GM12878 (cell line): ENCODE results near the gene TOPAZ1. TPM values are rescaled to one million over a fixed set of nuclear protein-coding genes. Genes with fewer than 3 reads are reported as not detected.

Experiments
- ATAC-seq: fragments of 200-7000 bp; cut with Tn5 transposase; 3 replicates; pipeline ENCODE4 v1.9.1; 2020; ENCODE audit warnings: mild to moderate bottlenecking, moderate library complexity
- BruUV-seq: library from RNA; stranded (reverse); fragments of 400-500 nt; replicated peaks from 2 replicates; lab custom pipeline; 2021; lab: Mats Ljungman, UMichigan
- CTCF ChIA-PET: fragments of 300-600 bp; sonication (Branson Sonifier 250); formaldehyde crosslinking; extraction: SDS; loops from one replicate; lab custom pipeline; 2021; ENCODE audit warnings: inconsistent platforms; lab: Yijun Ruan, JAX
- POLR2A ChIA-PET: fragments of 350-600 bp; formaldehyde crosslinking; extraction: SDS; loops from one replicate; lab custom pipeline; 2021; ENCODE audit warnings: inconsistent platforms; lab: Charles Lee
- RAD21 ChIA-PET: fragments of 300-600 bp; sonication (Branson Sonifier 250); formaldehyde crosslinking; loops from one replicate; lab custom pipeline; 2023; ENCODE audit warnings: antibody characterized with exemption; ENCODE audit not compliant: unreplicated experiment; lab: Charles Lee
- SMC1A ChIA-PET: fragments of 300-600 bp; sonication (Branson Sonifier 250); formaldehyde crosslinking; loops from one replicate; lab custom pipeline; 2023; ENCODE audit not compliant: unreplicated experiment, uncharacterized antibody; lab: Charles Lee
- DNase-seq: peaks from one replicate; pipeline ENCODE4 v3.0.0-alpha.2; 2011; ENCODE audit warnings: low read depth, low spot score
- FAIRE-seq: peaks from 3 replicates; lab custom pipeline; 2011; peaks lifted over from hg19 to GRCh38; lab: Jason Lieb, UNC
- H2AFZ ChIP-seq: 2 replicates; pipeline ENCODE4 v1.6.0; 2011; ENCODE audit warnings: low read depth, low read length, control low read depth; ENCODE audit not compliant: control insufficient read depth
- H3K27ac ChIP-seq: 2 replicates; pipeline ENCODE4 v1.5.1; 2011; ENCODE audit warnings: control low read depth; ENCODE audit not compliant: control insufficient read depth, insufficient read depth
- H3K27me3 ChIP-seq, 2 experiments: replicated peaks in 1 of 2; 2 replicates each; pipeline versions ENCODE4 v1.6.0 to v1.6.1; 2011; ENCODE audit warnings: low read length in 1 of 2; ENCODE audit not compliant: control insufficient read depth in 2 of 2, insufficient read depth in 2 of 2
- H3K36me3 ChIP-seq, 2 experiments: 2 replicates each; pipeline ENCODE4 v1.5.1; 2011; ENCODE audit warnings: low read length in 1 of 2; ENCODE audit not compliant: control insufficient read depth in 2 of 2, insufficient read depth in 2 of 2
- H3K4me1 ChIP-seq: 2 replicates; pipeline ENCODE4 v1.6.1; 2011; ENCODE audit warnings: mild to moderate bottlenecking, low read length, moderate library complexity, mixed read lengths; ENCODE audit not compliant: control insufficient read depth, insufficient read depth
- H3K4me2 ChIP-seq: 2 replicates; pipeline ENCODE4 v1.6.0; 2011; ENCODE audit warnings: control low read depth; ENCODE audit not compliant: control insufficient read depth, insufficient read depth
- H3K4me3 ChIP-seq: fragments of 200-600 bp; sonication (generic); 2 replicates; pipeline ENCODE4 v1.5.1; 2016
- H3K79me2 ChIP-seq: 2 replicates; pipeline ENCODE4 v1.6.0; 2011; ENCODE audit warnings: low read length; ENCODE audit not compliant: control insufficient read depth, insufficient read depth
- H3K9ac ChIP-seq: 2 replicates; pipeline ENCODE4 v1.8.0; 2011; ENCODE audit warnings: low read length, control low read depth, mixed read lengths; ENCODE audit not compliant: control insufficient read depth, insufficient read depth
- H3K9me3 ChIP-seq: replicated peaks from 3 replicates; pipeline ENCODE4 v1.5.1; 2011; ENCODE audit warnings: mild to moderate bottlenecking, low read length; ENCODE audit not compliant: control insufficient read depth, insufficient read depth
- H4K20me1 ChIP-seq: 2 replicates; pipeline ENCODE4 v1.6.0; 2011; ENCODE audit not compliant: control insufficient read depth, insufficient read depth
- ESRRA ChIP-seq: IDR thresholded peaks from 2 replicates; pipeline ENCODE4 v1.6.1; 2012; ENCODE audit warnings: mild to moderate bottlenecking, low read length, improper control_type of control experiment
- FOS ChIP-seq: IDR thresholded peaks from 3 replicates; pipeline ENCODE4 v1.6.1; 2011; ENCODE audit warnings: borderline replicate concordance; ENCODE audit not compliant: insufficient read length; ENCODE audit errors: extremely low read depth
- IRF4 ChIP-seq: IDR thresholded peaks from 2 replicates; pipeline ENCODE4 v1.6.1; 2011; ENCODE audit warnings: low read depth, low read length
- MEF2A ChIP-seq: IDR thresholded peaks from 2 replicates; pipeline ENCODE4 v1.6.1; 2011; ENCODE audit warnings: low read depth, mild to moderate bottlenecking, low read length, moderate library complexity; ENCODE audit not compliant: insufficient read depth
- MXI1 ChIP-seq: fragments of 150-350 bp; IDR thresholded peaks from 2 replicates; pipeline ENCODE4 v1.6.1; 2011; ENCODE audit warnings: low read depth, mild to moderate bottlenecking, inconsistent platforms, low read length, improper control_type of control experiment
- MYB ChIP-seq: fragments of 150-350 bp; IDR thresholded peaks from 2 replicates; pipeline ENCODE4 v1.6.1; 2014; ENCODE audit warnings: mild to moderate bottlenecking, low read depth, low read length, borderline replicate concordance
- NBN ChIP-seq: fragments of 450-650 bp; IDR thresholded peaks from 2 replicates; pipeline ENCODE4 v1.6.1; 2016
- NFYA ChIP-seq: IDR thresholded peaks from 2 replicates; pipeline ENCODE4 v1.6.1; 2011; ENCODE audit warnings: low read depth, mild to moderate bottlenecking, low read length, improper control_type of control experiment, borderline replicate concordance
- SUZ12 ChIP-seq: fragments of 200-600 bp; sonication (generic); IDR thresholded peaks from one replicate; pipeline ENCODE4 v1.6.1; 2018; ENCODE audit warnings: antibody characterized with exemption, mild to moderate bottlenecking; ENCODE audit not compliant: unreplicated experiment
- TAF1 ChIP-seq: IDR thresholded peaks from 2 replicates; pipeline ENCODE4 v1.6.1; 2011; ENCODE audit warnings: mild to moderate bottlenecking, low read depth, low read length, borderline replicate concordance
- ZNF274 ChIP-seq: IDR thresholded peaks from one replicate; pipeline ENCODE4 v1.8.0; 2011; ENCODE audit not compliant: insufficient read length, insufficient read depth
- in situ Hi-C: fragments of 300-500 bp; cut with MboI; formaldehyde crosslinking; loops from 9 replicates; pipeline ENCODE4 v1.14.3; 2018; ENCODE audit warnings: mixed read lengths
- intact Hi-C: fragments of 100-400 bp; cut with micrococcal nuclease; formaldehyde crosslinking; loops from one replicate; pipeline ENCODE4 v1.14.2; 2022; ENCODE audit not compliant: unreplicated experiment
- polyA plus RNA-seq, 11 experiments: library from polyadenylated mRNA; depleted of rRNA in 4 of 11; unstranded in 6 of 11; stranded (reverse) in 5 of 11; fragments of >200 nt; fragmentation: Nextera tagmentation in 4 of 11; fragmentation: Illumina TruSeq in 1 of 11; extraction: Ambion mirVana in 4 of 11; extraction: Trizol in 1 of 11; gene quantifications; 1 replicate in 1 of 11; 2 replicates in 10 of 11; pipeline versions ENCODE4 v1.2.1 to v1.2.3, GENCODE V29; 2011 to 2016; ENCODE audit warnings: inconsistent platforms in 2 of 11, missing spikeins in 2 of 11, low read depth in 1 of 11
- total RNA-seq, 4 experiments: library from RNA; depleted of rRNA in 3 of 4; stranded (reverse); fragments of >200 nt in 3 of 4; fragmentation: Illumina TruSeq in 1 of 4; extraction: Trizol in 1 of 4; gene quantifications; 2 replicates each; pipeline versions ENCODE4 v1.2.1 to v1.2.3, GENCODE V29; 2013 to 2021
- TF ChIP-seq, protein P1 (sequence below): IDR thresholded peaks from 2 replicates; pipeline ENCODE4 v1.6.1; 2012; ENCODE audit warnings: mild to moderate bottlenecking, low read depth, low read length
- TF ChIP-seq, protein P2 (sequence below): fragments of 450-650 bp; IDR thresholded peaks from 2 replicates; pipeline ENCODE4 v1.6.1; 2018; ENCODE audit warnings: mild to moderate bottlenecking, low read depth, moderate library complexity; ENCODE audit not compliant: partially characterized antibody
- TF ChIP-seq, protein P3 (sequence below): fragments of 450-650 bp; conservative IDR thresholded peaks from 2 replicates; pipeline ENCODE4 v1.6.1; 2017; ENCODE audit warnings: mild to moderate bottlenecking, moderate library complexity
- TF ChIP-seq, protein P4 (sequence below): fragments of 450-650 bp; IDR thresholded peaks from 2 replicates; pipeline ENCODE4 v1.6.1; 2017; ENCODE audit warnings: low read depth, mild to moderate bottlenecking, moderate library complexity

TOPAZ1 gene
- total and polyA plus RNA-seq, 10 of the 15 experiments (the other 5 are each of a cell fraction or from before 2014, with no cell fraction given), result 0.02 TPM; not detected in 9

DNA sequence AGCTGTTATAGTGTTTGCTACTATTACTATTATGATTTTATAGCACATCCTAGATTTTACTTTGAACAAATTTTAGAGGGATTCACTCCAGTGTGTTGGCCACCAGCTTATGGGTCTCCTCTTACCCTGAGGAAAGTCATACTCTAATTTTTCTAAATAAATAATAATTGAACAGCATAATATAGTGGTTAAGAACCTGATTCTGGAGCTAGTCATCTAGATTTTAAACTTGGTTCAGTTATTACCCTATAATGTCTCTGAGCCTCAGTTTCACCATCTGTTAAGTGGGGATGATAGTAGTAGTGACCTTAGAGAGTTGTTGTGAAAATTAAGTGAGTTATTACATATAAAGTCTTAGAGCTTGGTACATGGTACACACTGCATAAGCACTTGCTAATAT lies 30.7 kb upstream of the TOPAZ1 start:
- ChIA-PET SMC1A (interaction anchor here (0.9 to 1.5 kb wide), 3 partner anchors 9 to 12 kb away, joined by 3 to 4 read pairs (median 4); no protein-coding TSS in a partner anchor), POLR2A (no interaction called here), RAD21 (interaction anchor here (0.7 to 1.2 kb wide), 4 partner anchors 12 to 359 kb away, joined by 3 to 4 read pairs (median 4); no protein-coding TSS in a partner anchor), CTCF (interaction anchor here (1.0 to 1.9 kb wide), 3 partner anchors 9 to 355 kb away, joined by 4 to 7 read pairs (median 5); no protein-coding TSS in a partner anchor)
- Histone ChIP-seq H3K9ac (no peak overlapping the region), H3K27ac (no peak overlapping the region), H3K4me2 (no peak overlapping the region), H3K4me1 (no peaks in the 10 kb centered on the region), H3K4me3 (no peak overlapping the region), H3K27me3 (peaks cover 0 to 11% of the 10 kb centered on the region in 2 experiments; a peak in 2 of 4 replicates), H3K79me2 (no peaks in the 10 kb centered on the region), H3K36me3 (no peaks in the 10 kb centered on the region), H3K9me3 (no peaks in the 10 kb centered on the region), H2AFZ (no peak overlapping the region), H4K20me1 (no peaks in the 10 kb centered on the region)
- intact Hi-C loops, result no loop called here
- DNase-seq, result no peak
- no TSS peak for BruUV-seq
- ATAC-seq, result no peak
- no peak for FAIRE-seq
- in situ Hi-C loops, result no loop called here
- TF ChIP-seq, protein P1, sequence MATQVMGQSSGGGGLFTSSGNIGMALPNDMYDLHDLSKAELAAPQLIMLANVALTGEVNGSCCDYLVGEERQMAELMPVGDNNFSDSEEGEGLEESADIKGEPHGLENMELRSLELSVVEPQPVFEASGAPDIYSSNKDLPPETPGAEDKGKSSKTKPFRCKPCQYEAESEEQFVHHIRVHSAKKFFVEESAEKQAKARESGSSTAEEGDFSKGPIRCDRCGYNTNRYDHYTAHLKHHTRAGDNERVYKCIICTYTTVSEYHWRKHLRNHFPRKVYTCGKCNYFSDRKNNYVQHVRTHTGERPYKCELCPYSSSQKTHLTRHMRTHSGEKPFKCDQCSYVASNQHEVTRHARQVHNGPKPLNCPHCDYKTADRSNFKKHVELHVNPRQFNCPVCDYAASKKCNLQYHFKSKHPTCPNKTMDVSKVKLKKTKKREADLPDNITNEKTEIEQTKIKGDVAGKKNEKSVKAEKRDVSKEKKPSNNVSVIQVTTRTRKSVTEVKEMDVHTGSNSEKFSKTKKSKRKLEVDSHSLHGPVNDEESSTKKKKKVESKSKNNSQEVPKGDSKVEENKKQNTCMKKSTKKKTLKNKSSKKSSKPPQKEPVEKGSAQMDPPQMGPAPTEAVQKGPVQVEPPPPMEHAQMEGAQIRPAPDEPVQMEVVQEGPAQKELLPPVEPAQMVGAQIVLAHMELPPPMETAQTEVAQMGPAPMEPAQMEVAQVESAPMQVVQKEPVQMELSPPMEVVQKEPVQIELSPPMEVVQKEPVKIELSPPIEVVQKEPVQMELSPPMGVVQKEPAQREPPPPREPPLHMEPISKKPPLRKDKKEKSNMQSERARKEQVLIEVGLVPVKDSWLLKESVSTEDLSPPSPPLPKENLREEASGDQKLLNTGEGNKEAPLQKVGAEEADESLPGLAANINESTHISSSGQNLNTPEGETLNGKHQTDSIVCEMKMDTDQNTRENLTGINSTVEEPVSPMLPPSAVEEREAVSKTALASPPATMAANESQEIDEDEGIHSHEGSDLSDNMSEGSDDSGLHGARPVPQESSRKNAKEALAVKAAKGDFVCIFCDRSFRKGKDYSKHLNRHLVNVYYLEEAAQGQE, result no peak
- TF ChIP-seq NFYA (no peak), SUZ12 (no peak), ESRRA (no peak), MXI1 (no peak), NBN (no peak), MEF2A (no peak), TAF1 (no peak), IRF4 (no peak), MYB (no peak), ZNF274 (no peak), FOS (no peak)
- TF ChIP-seq, protein P2, sequence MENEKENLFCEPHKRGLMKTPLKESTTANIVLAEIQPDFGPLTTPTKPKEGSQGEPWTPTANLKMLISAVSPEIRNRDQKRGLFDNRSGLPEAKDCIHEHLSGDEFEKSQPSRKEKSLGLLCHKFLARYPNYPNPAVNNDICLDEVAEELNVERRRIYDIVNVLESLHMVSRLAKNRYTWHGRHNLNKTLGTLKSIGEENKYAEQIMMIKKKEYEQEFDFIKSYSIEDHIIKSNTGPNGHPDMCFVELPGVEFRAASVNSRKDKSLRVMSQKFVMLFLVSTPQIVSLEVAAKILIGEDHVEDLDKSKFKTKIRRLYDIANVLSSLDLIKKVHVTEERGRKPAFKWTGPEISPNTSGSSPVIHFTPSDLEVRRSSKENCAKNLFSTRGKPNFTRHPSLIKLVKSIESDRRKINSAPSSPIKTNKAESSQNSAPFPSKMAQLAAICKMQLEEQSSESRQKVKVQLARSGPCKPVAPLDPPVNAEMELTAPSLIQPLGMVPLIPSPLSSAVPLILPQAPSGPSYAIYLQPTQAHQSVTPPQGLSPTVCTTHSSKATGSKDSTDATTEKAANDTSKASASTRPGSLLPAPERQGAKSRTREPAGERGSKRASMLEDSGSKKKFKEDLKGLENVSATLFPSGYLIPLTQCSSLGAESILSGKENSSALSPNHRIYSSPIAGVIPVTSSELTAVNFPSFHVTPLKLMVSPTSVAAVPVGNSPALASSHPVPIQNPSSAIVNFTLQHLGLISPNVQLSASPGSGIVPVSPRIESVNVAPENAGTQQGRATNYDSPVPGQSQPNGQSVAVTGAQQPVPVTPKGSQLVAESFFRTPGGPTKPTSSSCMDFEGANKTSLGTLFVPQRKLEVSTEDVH, result no peak
- TF ChIP-seq, protein P3, sequence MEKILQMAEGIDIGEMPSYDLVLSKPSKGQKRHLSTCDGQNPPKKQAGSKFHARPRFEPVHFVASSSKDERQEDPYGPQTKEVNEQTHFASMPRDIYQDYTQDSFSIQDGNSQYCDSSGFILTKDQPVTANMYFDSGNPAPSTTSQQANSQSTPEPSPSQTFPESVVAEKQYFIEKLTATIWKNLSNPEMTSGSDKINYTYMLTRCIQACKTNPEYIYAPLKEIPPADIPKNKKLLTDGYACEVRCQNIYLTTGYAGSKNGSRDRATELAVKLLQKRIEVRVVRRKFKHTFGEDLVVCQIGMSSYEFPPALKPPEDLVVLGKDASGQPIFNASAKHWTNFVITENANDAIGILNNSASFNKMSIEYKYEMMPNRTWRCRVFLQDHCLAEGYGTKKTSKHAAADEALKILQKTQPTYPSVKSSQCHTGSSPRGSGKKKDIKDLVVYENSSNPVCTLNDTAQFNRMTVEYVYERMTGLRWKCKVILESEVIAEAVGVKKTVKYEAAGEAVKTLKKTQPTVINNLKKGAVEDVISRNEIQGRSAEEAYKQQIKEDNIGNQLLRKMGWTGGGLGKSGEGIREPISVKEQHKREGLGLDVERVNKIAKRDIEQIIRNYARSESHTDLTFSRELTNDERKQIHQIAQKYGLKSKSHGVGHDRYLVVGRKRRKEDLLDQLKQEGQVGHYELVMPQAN, result no peak
- TF ChIP-seq, protein P4, sequence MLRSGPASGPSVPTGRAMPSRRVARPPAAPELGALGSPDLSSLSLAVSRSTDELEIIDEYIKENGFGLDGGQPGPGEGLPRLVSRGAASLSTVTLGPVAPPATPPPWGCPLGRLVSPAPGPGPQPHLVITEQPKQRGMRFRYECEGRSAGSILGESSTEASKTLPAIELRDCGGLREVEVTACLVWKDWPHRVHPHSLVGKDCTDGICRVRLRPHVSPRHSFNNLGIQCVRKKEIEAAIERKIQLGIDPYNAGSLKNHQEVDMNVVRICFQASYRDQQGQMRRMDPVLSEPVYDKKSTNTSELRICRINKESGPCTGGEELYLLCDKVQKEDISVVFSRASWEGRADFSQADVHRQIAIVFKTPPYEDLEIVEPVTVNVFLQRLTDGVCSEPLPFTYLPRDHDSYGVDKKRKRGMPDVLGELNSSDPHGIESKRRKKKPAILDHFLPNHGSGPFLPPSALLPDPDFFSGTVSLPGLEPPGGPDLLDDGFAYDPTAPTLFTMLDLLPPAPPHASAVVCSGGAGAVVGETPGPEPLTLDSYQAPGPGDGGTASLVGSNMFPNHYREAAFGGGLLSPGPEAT, result no peak
